Left ventricle myocardium inferior (tissue), 1 donor: ENCODE data around the gene ACTR6. TPM values are rescaled to one million over a fixed set of nuclear protein-coding genes. Genes with fewer than 3 reads are reported as not detected.
"Not testable (repeated sequence)": the region's sequence is repeated elsewhere in the genome, so short reads cannot be mapped to it uniquely, and the experiment has no call there.

Experiments used
- DNase-seq: peaks from one replicate; pipeline ENCODE4 v3.0.0-alpha.2; 2020
- H3K27ac ChIP-seq: fragments of 200-600 bp; replicated peaks from 2 replicates; pipeline ENCODE4 v1.8.0; 2021
- H3K27me3 ChIP-seq: fragments of 200-600 bp; 2 replicates; pipeline ENCODE4 v1.8.0; 2021; ENCODE audit warnings: low read depth
- H3K36me3 ChIP-seq: fragments of 200-600 bp; 2 replicates; pipeline ENCODE4 v1.8.0; 2021
- H3K4me1 ChIP-seq: fragments of 200-600 bp; 2 replicates; pipeline ENCODE4 v1.8.0; 2021
- H3K4me3 ChIP-seq: fragments of 200-600 bp; 2 replicates; pipeline ENCODE4 v1.8.0; 2021; ENCODE audit warnings: mild to moderate bottlenecking, moderate library complexity
- H3K9me3 ChIP-seq: fragments of 200-600 bp; replicated peaks from 2 replicates; pipeline ENCODE4 v1.8.0; 2021
- CTCF ChIP-seq: fragments of 200-600 bp; IDR thresholded peaks from 2 replicates; pipeline ENCODE4 v1.8.0; 2021; ENCODE audit warnings: antibody characterized with exemption, mild to moderate bottlenecking, borderline replicate concordance
- intact Hi-C: fragments of 100-400 bp; cut with micrococcal nuclease; formaldehyde crosslinking; loops from one replicate; pipeline ENCODE4 v1.11.0; 2022
- total RNA-seq: library from RNA; stranded (reverse); fragmentation: NEBNext Ultra II Directional; extraction: Animal tissue kit (Norgen Biotek cat#: 25700); gene quantifications from one replicate; pipeline ENCODE4 v1.2.1, GENCODE V29; 2021
- donor health status: DM: no; HTN: yes; CAD: no; lungs with severe emphysema.

The ACTR6 gene
- total RNA-seq, 1 donor from 2014 or later, result 18.3 TPM

GRCh38 chr12:100171248-100171647 lies 29.4 kb upstream of the ACTR6 start:
- Histone ChIP-seq H3K4me3 (no peak overlapping the region), H3K27ac (peak overlapping the region; percentile 50), H3K36me3 (no peaks in the 10 kb centered on the region), H3K4me1 (no peaks in the 10 kb centered on the region), H3K27me3 (no peaks in the 10 kb centered on the region), H3K9me3 (no peaks in the 10 kb centered on the region)
- no peak for TF ChIP-seq CTCF
- intact Hi-C loops, result no loop called here
- DNase-seq, result no peak

GRCh38 chr12:100173111-100173510 lies 27.5 kb upstream of the ACTR6 start:
- intact Hi-C loops, result no loop called here
- Histone ChIP-seq H3K27me3 (no peaks in the 10 kb centered on the region), H3K36me3 (no peaks in the 10 kb centered on the region), H3K4me1 (no peaks in the 10 kb centered on the region), H3K4me3 (no peak overlapping the region), H3K27ac (no peak overlapping the region), H3K9me3 (no peaks in the 10 kb centered on the region)
- no peak for DNase-seq
- no peak for TF ChIP-seq CTCF

DNA sequence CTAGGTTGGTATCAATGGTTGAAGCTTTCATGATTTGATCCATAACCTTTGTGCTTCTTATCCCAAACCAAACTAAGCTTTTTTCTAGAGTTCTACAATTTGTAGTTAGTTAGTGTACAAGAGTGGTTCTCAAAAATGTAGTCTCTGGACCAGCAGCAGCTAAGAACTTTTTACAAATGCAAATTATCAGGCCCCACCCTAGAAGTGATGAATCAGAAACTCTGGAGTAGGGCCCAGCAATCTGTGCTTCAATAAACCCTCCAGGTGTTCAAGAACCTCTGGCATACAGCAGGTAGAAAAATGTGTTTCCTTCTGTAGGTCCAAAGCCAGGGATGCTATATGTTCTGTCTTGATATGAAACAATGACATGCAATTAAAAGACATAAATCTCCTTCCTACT lies 26.1 kb upstream of the ACTR6 start:
- intact Hi-C loops, result no loop called here
- Histone ChIP-seq H3K4me3 (no peak overlapping the region), H3K9me3 (no peaks in the 10 kb centered on the region), H3K27ac (no peak overlapping the region), H3K36me3 (no peaks in the 10 kb centered on the region), H3K27me3 (no peaks in the 10 kb centered on the region), H3K4me1 (no peaks in the 10 kb centered on the region)
- no peak for DNase-seq
- TF ChIP-seq CTCF, result no peak

- intact Hi-C loops, H3K36me3 ChIP-seq: not testable (repeated sequence)
Measured at GRCh38 chr12:100176493-100176892, 24.1 kb upstream of the ACTR6 start.

GRCh38 chr12:100179252-100179651 lies 21.4 kb upstream of the ACTR6 start:
- Histone ChIP-seq H3K27me3 (no peaks in the 10 kb centered on the region), H3K4me3 (no peak overlapping the region), H3K4me1 (no peaks in the 10 kb centered on the region), H3K36me3 (no peaks in the 10 kb centered on the region), H3K9me3 (no peaks in the 10 kb centered on the region), H3K27ac (no peak overlapping the region)
- DNase-seq, result no peak
- intact Hi-C loops, result no loop called here
- TF ChIP-seq CTCF, result no peak

More at GRCh38 chr12:100176493-100176892, 24.1 kb upstream of the ACTR6 start:
- not testable (repeated sequence) for H3K9me3 ChIP-seq, H3K27ac ChIP-seq, H3K4me3 ChIP-seq, DNase-seq, H3K27me3 ChIP-seq, H3K4me1 ChIP-seq

DNA sequence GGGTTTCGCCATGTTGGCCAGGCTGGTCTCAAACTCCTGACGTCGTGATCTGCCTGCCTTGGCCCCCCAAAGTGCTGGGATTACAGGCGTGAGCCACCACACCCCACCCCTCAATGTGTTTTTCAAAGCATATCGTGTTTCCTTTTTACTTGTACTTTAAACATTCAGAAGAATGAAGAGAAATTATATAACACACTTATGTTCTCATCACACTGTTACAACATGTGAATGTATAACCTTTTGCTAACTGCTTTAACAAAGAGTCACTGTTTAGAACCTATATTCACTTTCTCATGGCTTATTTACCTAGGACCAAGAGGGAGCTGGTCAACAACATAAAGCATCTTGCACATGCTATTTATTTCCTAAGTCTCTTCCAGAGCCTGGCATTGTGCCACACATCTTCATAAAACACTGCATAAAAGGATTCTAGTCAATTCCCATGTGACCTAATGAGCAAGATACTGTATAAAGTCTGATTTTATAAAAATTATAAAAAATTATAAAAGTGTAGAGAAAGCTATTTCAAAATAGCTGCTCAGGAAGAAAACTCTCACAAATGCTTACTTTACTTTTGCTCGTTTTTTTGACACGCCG lies 16.0 kb upstream of the ACTR6 start:
- no peaks in the 10 kb centered on the region for H3K27me3 ChIP-seq
- H3K36me3 ChIP-seq, result no peaks in the 10 kb centered on the region
- no peak for DNase-seq
- intact Hi-C loops, result no loop called here
- TF ChIP-seq CTCF, result no peak
- no peaks in the 10 kb centered on the region for H3K9me3 ChIP-seq
- H3K27ac ChIP-seq, result peak overlapping the region; percentile 46
- H3K4me1 ChIP-seq, result peaks cover 18% of the 10 kb centered on the region
- H3K4me3 ChIP-seq, result no peak overlapping the region
